Hair follicle dermal papilla cell (primary cell): Measurements from ENCODE around the gene ORC3. TPM values are rescaled to one million over a fixed set of nuclear protein-coding genes. Genes with fewer than 3 reads are reported as not detected.

ENCODE experiments used
- total RNA-seq: library from RNA; depleted of rRNA; stranded (reverse); fragments of >200 nt; gene quantifications from 2 replicates; pipeline ENCODE4 v1.2.3, GENCODE V29; 2012

Gene ORC3
- 25.0 and 29.0 TPM in 2 replicates for total RNA-seq

DNA sequence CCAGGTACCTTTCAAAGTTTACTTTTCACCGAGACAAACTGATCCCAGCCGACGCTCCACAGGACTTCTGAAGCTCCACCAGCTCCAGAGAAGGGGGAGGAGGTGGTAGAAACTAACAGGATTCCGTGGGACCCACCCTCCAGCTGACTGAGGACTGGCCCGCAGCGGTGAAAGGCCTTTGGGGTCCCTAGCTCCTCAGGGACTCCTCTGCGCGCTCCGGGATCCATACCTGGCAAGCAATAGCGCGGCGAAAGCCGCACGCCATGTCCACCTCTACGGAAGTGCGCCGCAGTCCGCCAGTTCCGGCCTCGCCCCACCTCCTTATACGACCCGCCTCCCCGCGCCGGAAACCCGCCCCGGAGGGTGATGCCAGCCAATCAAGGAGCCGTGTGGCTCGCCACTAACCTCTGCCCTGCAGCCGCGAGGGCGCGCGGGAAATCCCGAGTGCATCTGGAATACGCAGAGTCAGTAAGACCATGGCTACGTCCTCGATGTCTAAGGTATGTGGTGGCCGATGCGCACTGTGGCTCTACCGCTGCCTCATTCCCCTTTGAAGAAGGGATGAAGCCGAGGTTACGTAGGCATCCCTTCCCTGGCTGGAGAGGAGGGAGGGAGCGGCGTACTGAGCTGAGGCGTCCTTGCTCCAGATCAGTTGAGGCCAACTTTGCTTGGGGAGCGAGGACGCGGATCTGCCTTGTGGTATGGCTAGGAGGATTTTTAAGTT is at the start of gene ORC3, which contains the start of gene RARS2:
TSS of gene ORC3 (plus strand) at position 443 of the 724 bp plus-strand sequence. CDS start at position 477, 34 bp downstream.
TSS of gene RARS2 (minus strand) at position 295 of the 724 bp plus-strand sequence. CDS start at position 265, 30 bp downstream.

GRCh38 chr6:87701676-87702588 is 112.0 kb downstream of the ORC3 start, which contains the start of gene AKIRIN2:
AKIRIN2 (minus strand) TSS chr6:87702233; CDS start chr6:87701684, 549 bp downstream.

Other genes with a start within 250 kb of the ORC3 start
- 1.3 and 3.4 TPM in 2 replicates for gene C6orf163, start 245.3 kb upstream of the ORC3 start, total RNA-seq
- gene CFAP206, start 182.2 kb upstream of the ORC3 start, total RNA-seq, result 0.65 TPM in 1 of 2 replicates, not detected in the other
- gene SLC35A1, start 117.2 kb upstream of the ORC3 start, total RNA-seq, result 11.9 and 13.8 TPM in 2 replicates
- gene RARS2, start 148 bp upstream of the ORC3 start, total RNA-seq, result 57.4 and 67.8 TPM in 2 replicates
- gene AKIRIN2, start 112.1 kb downstream of the ORC3 start, total RNA-seq, result 23.3 and 24.3 TPM in 2 replicates